Measurements from ENCODE around the gene DNAJB6. TPM values are rescaled to one million over a fixed set of nuclear protein-coding genes. Genes with fewer than 3 reads are reported as not detected.
A peak's percentile ranks its signal among the peaks of the same experiment; 100 is the strongest.

DNAJB6 gene
- total RNA-seq, result 26.3 TPM

- DNase-seq (ENCODE audit: low spot score) (peak; percentile 95), ATAC-seq (peak; percentile 84)
These were observed at the start of gene DNAJB6 for GRCh38 chr7:157336383-157337315. Gene DNAJB6 (plus strand): TSS chr7:157337004. CDS start chr7:157358573, 21,569 bp downstream.

DNA sequence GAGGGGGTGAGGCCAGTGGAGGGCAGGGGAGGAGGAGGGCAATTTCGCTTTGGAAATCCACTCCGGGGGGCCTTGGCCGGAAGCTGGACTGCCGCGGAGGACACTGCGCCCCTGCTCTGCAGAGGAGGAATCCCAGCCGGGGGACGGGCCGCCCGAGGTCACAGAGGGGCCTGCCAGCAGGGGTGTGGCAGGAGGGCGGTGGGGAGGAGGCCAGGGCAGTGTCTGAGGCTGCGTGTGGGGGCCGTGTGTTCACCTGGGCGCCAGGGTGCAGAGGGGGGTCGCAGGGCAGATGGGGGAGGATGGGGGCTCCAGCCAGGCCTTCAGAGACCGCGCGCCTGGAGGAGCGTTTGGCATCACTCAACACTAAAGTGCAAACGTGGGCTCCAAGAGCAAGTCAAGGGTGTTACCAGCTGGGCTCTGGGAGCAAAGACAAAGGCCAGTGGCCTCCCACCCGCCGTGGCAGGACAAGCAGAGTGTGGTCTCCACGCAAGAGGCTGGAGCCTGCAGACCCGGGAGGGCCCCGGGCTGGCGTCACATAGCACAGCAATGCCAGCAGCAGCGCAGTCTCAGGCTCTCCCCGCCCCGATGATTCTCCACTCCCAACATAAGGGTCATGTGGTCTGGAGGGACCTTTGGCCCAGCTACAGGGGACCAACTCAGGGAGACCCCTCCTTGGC, 45.3 kb upstream of the DNAJB6 start:
- ATAC-seq (no peak), DNase-seq (ENCODE audit: low spot score) (no peak)

DNA sequence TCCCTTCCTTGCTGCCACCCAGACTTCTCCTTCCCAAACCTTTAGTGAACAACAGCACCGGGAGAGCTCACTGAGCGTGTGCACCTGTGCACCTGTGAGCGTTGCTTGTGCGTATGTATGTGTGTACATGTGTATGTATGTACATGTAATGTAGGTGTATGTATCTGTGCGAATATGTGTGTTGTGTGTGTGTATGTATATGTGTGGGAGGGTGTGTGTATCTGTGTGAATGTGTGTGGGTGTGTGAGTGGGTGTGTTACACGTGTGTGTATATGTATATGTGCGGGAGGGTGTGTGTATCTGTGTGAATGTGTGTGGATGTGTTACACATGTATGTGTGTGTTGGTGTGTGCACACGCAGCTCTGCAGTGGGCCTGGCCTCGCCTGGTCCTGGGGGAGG, 44.5 kb upstream of the DNAJB6 start:
- ATAC-seq (no peak), DNase-seq (ENCODE audit: low spot score) (no peak)

GRCh38 chr7:157292770-157293412, 43.9 kb upstream of the DNAJB6 start:
- ATAC-seq (no peak), DNase-seq (ENCODE audit: low spot score) (no peak)

- ATAC-seq (no peak), DNase-seq (ENCODE audit: low spot score) (no peak)
These were observed 43.4 kb upstream of the DNAJB6 start for GRCh38 chr7:157293413-157293788.

DNA sequence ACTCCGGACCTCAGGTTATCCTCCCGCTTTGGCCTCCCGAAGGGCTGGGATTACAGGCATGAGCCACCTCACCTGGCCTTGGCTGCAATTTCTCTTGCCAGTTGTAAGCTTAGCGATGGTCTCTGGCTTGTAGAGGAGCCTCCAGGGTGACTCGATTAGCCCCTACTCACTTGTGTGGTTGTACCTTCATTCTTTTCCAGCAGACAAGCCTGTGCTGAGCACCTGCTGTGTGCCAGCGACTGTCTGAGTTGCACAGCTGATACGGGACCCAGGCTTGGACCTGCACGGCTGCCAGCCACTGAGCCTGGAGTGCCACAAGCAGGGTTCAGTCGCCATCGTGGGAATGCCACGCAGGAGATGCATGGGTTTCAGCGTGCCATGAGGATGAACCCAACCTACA, 42.0 kb upstream of the DNAJB6 start:
- no peak for ATAC-seq
- no peak for DNase-seq (ENCODE audit: low spot score)

DNA sequence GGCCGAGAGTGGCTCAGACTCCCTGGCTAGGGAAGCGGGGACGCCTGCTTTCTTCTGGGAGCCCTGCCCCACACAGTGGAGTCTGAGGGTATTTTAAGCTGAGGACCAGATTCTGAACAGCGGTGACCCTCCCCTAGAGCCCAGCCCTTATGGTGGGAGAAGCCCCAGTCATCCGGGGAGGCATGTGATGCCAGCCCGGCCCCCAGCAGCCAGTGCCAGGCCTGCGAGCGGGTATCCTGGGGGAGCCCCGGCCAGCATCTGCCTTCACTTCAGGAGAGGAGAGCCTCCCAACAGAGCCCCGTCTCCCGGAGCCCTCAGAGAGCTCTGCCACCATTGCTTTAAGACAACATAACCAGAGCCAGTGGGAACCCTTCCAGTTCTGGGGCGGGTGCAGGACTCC, 41.5 kb upstream of the DNAJB6 start:
- DNase-seq (ENCODE audit: low spot score) (no peak), ATAC-seq (no peak)

DNA sequence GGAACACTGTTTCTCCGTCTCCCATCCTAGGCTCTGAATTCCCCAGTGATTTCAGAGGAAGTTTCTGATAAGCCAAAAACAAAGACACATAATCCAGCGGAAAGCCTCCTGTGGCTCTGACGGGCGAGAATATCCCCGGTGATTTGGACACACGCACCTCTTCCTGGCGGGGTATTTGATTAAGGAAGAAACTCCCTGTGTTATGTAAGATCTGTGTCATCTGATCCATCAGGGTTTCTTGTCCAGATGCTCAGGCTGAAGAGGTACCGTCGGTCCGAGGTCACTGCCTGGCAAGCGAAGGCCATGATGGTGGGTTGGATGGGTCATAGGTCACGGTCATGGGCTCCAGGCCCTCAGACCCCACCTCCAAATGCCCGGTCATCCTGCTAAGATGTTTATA, 39.6 kb upstream of the DNAJB6 start:
- ATAC-seq, result no peak
- DNase-seq (ENCODE audit: low spot score), result no peak

DNA sequence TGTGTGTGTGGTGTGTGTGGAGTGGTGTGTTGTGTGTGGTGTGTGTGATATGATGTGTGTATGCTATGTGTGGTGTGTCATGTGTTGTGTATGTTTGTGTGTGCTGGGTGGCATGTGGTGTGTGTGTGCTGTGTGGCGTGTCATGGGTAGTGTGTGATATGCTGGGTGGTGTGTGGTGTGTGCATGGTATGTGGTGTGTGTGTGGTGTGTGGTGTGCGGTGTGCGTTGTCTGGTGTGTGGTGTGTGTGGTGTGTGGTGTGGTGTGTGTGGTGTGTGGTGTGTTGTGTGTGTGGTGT, 37.5 kb upstream of the DNAJB6 start:
- DNase-seq (ENCODE audit: low spot score) (no peak), ATAC-seq (no peak)

DNA sequence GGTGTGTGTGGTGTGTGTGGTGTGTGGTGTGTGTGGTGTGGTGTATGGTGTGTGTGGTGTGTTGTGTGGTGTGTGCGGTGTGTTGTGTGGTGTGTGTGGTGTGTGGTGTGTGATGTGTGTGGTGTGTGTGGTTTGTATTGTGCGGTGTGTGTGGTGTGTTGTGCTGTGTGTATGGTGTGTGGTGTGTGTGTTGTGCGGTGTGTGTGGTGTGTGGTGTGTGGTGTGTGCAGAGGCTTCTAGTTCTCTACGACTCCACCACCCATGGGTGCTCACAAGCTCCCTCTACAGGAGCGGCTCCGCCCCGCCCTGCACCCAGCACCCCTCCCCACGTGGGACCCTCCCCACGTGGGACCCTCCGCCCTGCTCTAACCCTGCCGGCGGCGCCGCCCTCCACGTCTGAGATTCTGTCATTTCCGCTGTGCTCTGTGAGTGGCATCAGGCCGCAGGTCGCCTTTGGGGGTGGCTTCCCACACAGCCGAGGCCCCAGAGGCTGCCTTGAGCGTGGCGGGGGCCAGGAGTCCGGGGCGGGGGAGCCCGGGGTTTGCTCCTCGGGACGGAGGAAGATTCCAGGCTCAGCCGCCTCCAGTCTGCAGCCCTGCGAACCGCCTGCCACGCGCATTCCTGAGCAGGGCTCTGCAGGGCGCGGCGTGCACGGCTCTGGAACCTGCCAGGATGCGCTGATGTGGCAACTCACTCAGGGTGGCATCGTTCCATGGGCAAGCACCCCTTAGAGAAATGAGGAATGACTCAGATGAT, 37.0 kb upstream of the DNAJB6 start:
- no peak for DNase-seq (ENCODE audit: low spot score)

DNA sequence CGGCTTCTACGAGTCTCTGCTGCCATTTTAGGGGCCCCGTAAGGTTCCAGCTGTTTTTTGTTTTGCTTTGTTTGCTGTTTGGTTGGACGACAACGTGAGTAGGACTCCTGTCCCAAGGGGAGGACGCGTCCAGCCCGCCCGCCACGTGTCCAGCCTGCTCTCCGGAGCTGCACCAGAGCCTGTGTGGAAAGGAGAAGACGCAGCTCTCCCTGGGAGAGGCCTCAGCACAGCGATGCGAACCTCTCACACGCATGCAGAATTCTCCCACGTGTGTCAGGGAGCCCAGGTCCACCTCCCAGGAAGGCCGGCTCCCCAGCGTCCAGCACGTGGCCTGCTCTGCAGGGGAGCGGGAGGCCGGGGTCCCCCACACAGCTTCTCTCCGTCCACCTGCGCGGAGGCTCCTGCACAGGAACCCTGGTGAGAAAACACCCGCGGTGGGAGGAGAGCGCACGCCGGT, 36.4 kb upstream of the DNAJB6 start:
- DNase-seq (ENCODE audit: low spot score), result no peak
- no peak for ATAC-seq

More for the DNA sequence above, 37.0 kb upstream of the DNAJB6 start:
- no peak for ATAC-seq

- ATAC-seq, result no peak
These were observed 35.1 kb upstream of the DNAJB6 start for GRCh38 chr7:157301610-157302120.

DNA sequence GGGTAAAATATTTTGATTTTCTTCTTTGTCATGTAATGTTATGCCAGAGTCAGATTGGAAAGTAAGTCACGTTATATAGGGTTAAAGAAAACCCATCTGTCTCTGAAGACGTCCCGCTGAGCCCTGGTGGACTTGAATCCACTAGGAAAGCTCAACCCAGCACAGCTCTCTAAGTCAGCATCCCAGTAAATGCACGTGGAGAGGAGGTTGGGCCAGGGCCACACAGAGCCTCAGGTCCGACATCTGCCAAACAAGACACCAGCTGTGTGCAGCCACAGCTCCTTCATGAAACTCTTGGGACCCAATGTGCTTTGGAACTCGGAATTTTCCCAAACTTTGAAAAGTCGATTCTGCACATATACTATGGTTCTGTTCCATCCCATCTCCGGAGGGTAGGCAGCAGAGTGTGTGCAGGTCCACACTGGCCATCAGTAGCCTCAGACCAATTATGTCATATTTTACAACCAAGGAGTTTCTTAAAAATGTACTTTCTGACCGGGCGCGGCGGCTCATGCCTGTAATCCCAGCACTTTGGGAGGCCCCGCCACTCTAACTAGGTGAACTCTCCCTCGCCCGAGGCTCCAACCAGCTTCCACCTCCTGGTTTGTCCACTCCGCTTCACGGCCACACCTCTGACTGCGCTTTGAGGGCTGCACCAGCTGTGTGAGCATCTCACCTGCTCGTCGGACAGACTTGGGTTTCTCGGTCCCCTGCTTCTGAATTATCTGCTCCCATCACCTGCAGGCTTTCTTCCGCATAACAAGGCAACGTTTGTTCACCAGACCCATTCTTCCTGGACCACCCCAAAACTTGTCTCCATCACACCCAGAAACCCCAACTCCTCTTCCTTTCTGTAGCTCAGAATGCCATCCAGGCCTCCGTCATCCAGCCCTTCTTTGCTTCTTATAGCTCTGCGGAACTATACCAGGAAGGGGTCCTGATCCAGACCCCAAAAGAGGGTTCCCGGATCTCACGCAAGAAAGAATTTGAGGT, 29.7 kb upstream of the DNAJB6 start:
- ATAC-seq (no peak), DNase-seq (ENCODE audit: low spot score) (no peak)

More at GRCh38 chr7:157301610-157302120, 35.1 kb upstream of the DNAJB6 start:
- no peak for DNase-seq (ENCODE audit: low spot score)

- ATAC-seq (no peak), DNase-seq (ENCODE audit: low spot score) (no peak)
These were observed 26.7 kb upstream of the DNAJB6 start for GRCh38 chr7:157309988-157310668.

DNA sequence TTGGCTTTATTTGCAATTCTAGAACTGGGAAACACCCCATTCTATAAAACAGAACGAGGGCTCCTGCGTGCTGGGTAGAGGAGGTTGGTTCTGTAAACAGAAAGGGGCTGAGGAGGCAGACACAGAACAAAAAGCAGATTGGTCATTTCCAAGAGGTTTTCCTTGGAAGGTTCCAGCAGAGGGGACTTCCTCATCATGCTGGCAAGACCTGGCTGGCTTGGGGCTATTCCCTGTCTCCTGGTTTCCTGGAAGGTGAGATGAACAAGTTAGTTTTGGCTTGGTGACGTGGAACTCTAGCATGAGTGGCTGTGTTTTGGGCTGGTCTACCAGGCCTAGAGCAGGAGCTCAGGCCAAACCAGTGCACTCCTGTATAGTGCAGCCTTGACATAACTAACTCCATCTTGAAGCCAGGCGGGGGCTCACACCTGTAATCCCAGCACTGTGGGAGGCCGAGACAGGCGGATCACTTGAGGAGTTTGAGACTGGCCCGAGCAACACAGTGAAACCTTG, 26.1 kb upstream of the DNAJB6 start:
- DNase-seq (ENCODE audit: low spot score), result no peak
- ATAC-seq, result no peak

DNA sequence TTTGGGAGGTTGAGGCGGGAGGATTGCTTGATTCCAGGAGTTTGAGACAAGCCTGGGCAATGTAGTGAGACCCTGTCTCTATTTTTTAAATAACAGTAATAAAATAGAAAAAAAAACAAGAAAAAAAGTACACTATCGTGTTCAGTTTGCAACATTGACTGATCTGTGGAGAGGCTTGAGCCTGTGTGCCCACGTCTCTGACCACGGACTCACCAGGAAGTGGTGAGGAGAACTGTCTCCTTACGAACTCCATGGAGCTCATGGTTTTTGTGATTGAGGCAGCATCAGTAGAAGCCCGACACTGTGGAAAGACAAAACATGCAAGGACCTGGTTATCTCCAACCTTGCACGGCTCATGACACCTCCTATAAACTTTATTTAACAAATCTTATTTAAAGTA, 23.9 kb upstream of the DNAJB6 start:
- ATAC-seq (no peak), DNase-seq (ENCODE audit: low spot score) (no peak)

GRCh38 chr7:157313645-157314044, 23.2 kb upstream of the DNAJB6 start:
- DNase-seq (ENCODE audit: low spot score) (no peak), ATAC-seq (no peak)

GRCh38 chr7:157318015-157318706, 18.6 kb upstream of the DNAJB6 start:
- DNase-seq (ENCODE audit: low spot score), result no peak
- ATAC-seq, result peak; percentile 55

Measured in left lobe of liver (tissue), 2 donors.